ENCODE data around the gene TIAM1.
A peak's percentile ranks its signal among the peaks of the same experiment; 100 is the strongest.

TIAM1 gene

GRCh38 chr21:31354604-31355443 is 10.8 kb upstream of the TIAM1 start:
- peak; percentile 82 for DNase-seq (ENCODE audit: low read depth)

GRCh38 chr21:31354122-31354521 is 10.1 kb upstream of the TIAM1 start:
- DNase-seq (ENCODE audit: low read depth) = no peak

- DNase-seq (ENCODE audit: low read depth) = no peak
These were observed 8.8 kb upstream of the TIAM1 start for GRCh38 chr21:31352836-31353235.

- DNase-seq (ENCODE audit: low read depth) = no peak
These were observed 7.9 kb upstream of the TIAM1 start for GRCh38 chr21:31351960-31352359.

GRCh38 chr21:31351438-31351837 is 7.4 kb upstream of the TIAM1 start:
- DNase-seq (ENCODE audit: low read depth) = no peak

- no peak for DNase-seq (ENCODE audit: low read depth)
These were observed 5.1 kb upstream of the TIAM1 start for GRCh38 chr21:31349208-31349607.

GRCh38 chr21:31348188-31348587 is 4.1 kb upstream of the TIAM1 start:
- no peak for DNase-seq (ENCODE audit: low read depth)

- DNase-seq (ENCODE audit: low read depth) = no peak
These were observed 3.5 kb upstream of the TIAM1 start for GRCh38 chr21:31347435-31348032.

- DNase-seq (ENCODE audit: low read depth) = no peak
These were observed 2.3 kb upstream of the TIAM1 start for GRCh38 chr21:31346256-31346821.

GRCh38 chr21:31345136-31345535 is 1.1 kb upstream of the TIAM1 start:
- no peak for DNase-seq (ENCODE audit: low read depth)

- DNase-seq (ENCODE audit: low read depth) = no peak
These were observed 991 bp downstream of the TIAM1 start for GRCh38 chr21:31343030-31343510.

- no peak for DNase-seq (ENCODE audit: low read depth)
These were observed 1.7 kb downstream of the TIAM1 start for GRCh38 chr21:31342348-31342747.

GRCh38 chr21:31340942-31341487 is 3.0 kb downstream of the TIAM1 start:
- no peak for DNase-seq (ENCODE audit: low read depth)

GRCh38 chr21:31340514-31340913 is 3.5 kb downstream of the TIAM1 start:
- no peak for DNase-seq (ENCODE audit: low read depth)

- no peak for DNase-seq (ENCODE audit: low read depth)
These were observed 4.3 kb downstream of the TIAM1 start for GRCh38 chr21:31339721-31340120.

GRCh38 chr21:31338908-31339368 is 5.1 kb downstream of the TIAM1 start:
- no peak for DNase-seq (ENCODE audit: low read depth)

- DNase-seq (ENCODE audit: low read depth) = no peak
These were observed 5.8 kb downstream of the TIAM1 start for GRCh38 chr21:31337996-31338907.

GRCh38 chr21:31337086-31337485 is 7.0 kb downstream of the TIAM1 start:
- no peak for DNase-seq (ENCODE audit: low read depth)

GRCh38 chr21:31336739-31337040 is 7.4 kb downstream of the TIAM1 start:
- DNase-seq (ENCODE audit: low read depth) = no peak

- DNase-seq (ENCODE audit: low read depth) = no peak
These were observed 7.9 kb downstream of the TIAM1 start for GRCh38 chr21:31335957-31336738.

GRCh38 chr21:31334648-31335121 is 9.4 kb downstream of the TIAM1 start:
- no peak for DNase-seq (ENCODE audit: low read depth)
